ENCODE measurements around the gene CHCHD5.

GRCh38 chr2:112621790-112622527 is 37.5 kb downstream of the CHCHD5 start:
- TF ChIP-seq, protein P1, sequence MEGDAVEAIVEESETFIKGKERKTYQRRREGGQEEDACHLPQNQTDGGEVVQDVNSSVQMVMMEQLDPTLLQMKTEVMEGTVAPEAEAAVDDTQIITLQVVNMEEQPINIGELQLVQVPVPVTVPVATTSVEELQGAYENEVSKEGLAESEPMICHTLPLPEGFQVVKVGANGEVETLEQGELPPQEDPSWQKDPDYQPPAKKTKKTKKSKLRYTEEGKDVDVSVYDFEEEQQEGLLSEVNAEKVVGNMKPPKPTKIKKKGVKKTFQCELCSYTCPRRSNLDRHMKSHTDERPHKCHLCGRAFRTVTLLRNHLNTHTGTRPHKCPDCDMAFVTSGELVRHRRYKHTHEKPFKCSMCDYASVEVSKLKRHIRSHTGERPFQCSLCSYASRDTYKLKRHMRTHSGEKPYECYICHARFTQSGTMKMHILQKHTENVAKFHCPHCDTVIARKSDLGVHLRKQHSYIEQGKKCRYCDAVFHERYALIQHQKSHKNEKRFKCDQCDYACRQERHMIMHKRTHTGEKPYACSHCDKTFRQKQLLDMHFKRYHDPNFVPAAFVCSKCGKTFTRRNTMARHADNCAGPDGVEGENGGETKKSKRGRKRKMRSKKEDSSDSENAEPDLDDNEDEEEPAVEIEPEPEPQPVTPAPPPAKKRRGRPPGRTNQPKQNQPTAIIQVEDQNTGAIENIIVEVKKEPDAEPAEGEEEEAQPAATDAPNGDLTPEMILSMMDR (IDR thresholded peaks at IDR 0.05), result no peak
- no peak for TF ChIP-seq POLR2A (IDR thresholded peaks at IDR 0.05)
